ENCODE data around the gene ACER3.

Gene ACER3

GRCh38 chr11:76838678-76839068, 22.0 kb upstream of the ACER3 start:
- TF ChIP-seq CTCF (conservative IDR thresholded peaks at IDR 0.05; ENCODE audit: low read depth, low read length) = peak; percentile 60
- no peak overlapping the region for H3K4me3 ChIP-seq (ENCODE audit: low read depth, low read length)
- DNase-seq (ENCODE audit: low read depth) = peak; percentile 41

DNA sequence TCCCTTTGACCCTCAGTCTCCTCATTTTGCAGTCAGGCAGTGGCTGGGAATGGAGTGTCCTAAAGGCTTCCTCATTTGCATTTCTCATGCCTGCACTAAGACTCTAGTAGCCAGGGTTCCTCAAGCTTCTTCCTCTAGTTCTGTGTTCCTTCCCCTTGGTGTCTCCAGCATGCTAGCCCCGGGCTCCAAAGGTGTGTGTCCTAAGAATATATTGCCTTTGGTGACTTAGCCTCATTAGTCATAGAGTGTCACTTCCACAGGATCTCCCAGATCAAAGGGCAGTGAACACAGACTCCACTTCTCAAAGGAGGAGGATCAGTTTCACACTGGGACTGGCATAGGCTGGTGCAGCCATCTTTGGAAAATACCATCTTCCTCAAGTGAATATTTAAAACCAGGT, 21.4 kb upstream of the ACER3 start:
- no peak for DNase-seq (ENCODE audit: low read depth)
- H3K4me3 ChIP-seq (ENCODE audit: low read depth, low read length) = no peak overlapping the region
- no peak for TF ChIP-seq CTCF (conservative IDR thresholded peaks at IDR 0.05; ENCODE audit: low read depth, low read length)

DNA sequence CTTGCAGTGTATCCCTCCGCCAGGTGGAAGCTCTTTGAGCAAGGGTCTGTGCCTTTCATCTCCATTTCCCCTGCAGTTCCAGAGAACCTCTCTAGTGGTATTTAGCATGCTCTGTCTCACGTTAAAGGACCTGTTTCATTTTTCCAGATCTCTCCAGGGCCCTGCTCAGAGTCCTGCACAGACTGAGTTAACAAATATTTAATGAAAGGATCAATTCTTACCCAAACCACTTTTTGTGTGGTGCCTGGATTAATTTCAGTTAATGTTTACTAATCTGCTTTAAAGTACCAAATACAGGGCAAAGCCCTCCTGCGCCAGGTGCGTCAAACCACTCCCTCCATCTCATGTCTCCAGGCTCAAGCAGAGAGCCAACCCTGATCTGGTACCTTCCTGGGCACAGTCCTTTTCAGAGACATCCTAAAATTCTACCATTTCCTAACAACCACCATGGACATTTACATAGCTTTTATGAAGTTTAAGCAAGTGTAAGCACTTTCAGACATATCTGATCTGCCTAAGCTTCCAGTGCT, 18.7 kb upstream of the ACER3 start:
- TF ChIP-seq CTCF (conservative IDR thresholded peaks at IDR 0.05; ENCODE audit: low read depth, low read length) = no peak
- no peak overlapping the region for H3K4me3 ChIP-seq (ENCODE audit: low read depth, low read length)
- DNase-seq (ENCODE audit: low read depth) = no peak

GRCh38 chr11:76843907-76844306, 16.8 kb upstream of the ACER3 start:
- TF ChIP-seq CTCF (conservative IDR thresholded peaks at IDR 0.05; ENCODE audit: low read depth, low read length) = no peak
- DNase-seq (ENCODE audit: low read depth) = no peak
- H3K4me3 ChIP-seq (ENCODE audit: low read depth, low read length) = no peak overlapping the region

- H3K4me3 ChIP-seq (ENCODE audit: low read depth, low read length) = no peak overlapping the region
- no peak for TF ChIP-seq CTCF (conservative IDR thresholded peaks at IDR 0.05; ENCODE audit: low read depth, low read length)
- no peak for DNase-seq (ENCODE audit: low read depth)
Measured at GRCh38 chr11:76844511-76844910, 16.2 kb upstream of the ACER3 start.

- TF ChIP-seq CTCF (conservative IDR thresholded peaks at IDR 0.05; ENCODE audit: low read depth, low read length) = no peak
- no peak for DNase-seq (ENCODE audit: low read depth)
- no peak overlapping the region for H3K4me3 ChIP-seq (ENCODE audit: low read depth, low read length)
Measured at GRCh38 chr11:76845069-76845468, 15.6 kb upstream of the ACER3 start.

DNA sequence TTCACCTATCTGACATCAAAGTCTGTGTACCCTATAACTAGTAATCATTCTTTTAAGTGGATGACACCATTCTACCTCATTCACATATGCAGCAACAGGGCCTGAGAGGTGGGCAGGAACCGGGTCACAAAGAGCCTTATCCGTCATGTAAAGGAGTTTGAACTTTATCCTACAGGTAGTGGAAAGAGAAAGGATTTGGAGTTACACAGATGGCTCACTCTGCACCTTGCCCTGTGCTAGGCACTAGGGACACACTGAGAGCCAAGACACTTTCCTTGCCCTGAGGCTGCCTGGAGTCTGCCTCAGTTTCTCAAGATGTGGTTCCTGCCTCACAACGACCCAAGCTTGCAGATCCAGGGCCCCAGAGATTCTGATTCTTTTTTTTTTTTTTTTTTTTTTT, 14.3 kb upstream of the ACER3 start:
- DNase-seq (ENCODE audit: low read depth) = no peak
- no peak for TF ChIP-seq CTCF (conservative IDR thresholded peaks at IDR 0.05; ENCODE audit: low read depth, low read length)
- H3K4me3 ChIP-seq (ENCODE audit: low read depth, low read length) = no peak overlapping the region
